Left forelimb (tissue), 1 donor: ENCODE data around the gene MBOAT2.
"Not testable (repeated sequence)": the region's sequence is repeated elsewhere in the genome, so short reads cannot be mapped to it uniquely, and the experiment has no call there.

Source experiments
- DNase-seq: peaks from one replicate; pipeline ENCODE4 v3.0.0-alpha.2; 2018; ENCODE audit warnings: low spot score

MBOAT2 gene

GRCh38 chr2:8896671-8897070, 106.8 kb downstream of the MBOAT2 start:
- DNase-seq: not testable (repeated sequence)

GRCh38 chr2:8895087-8895912, 108.2 kb downstream of the MBOAT2 start:
- not testable (repeated sequence) for DNase-seq

- no peak for DNase-seq
Observed at GRCh38 chr2:8893978-8894820, 109.3 kb downstream of the MBOAT2 start.

GRCh38 chr2:8893474-8893873, 110.0 kb downstream of the MBOAT2 start:
- no peak for DNase-seq

GRCh38 chr2:8892111-8892510, 111.4 kb downstream of the MBOAT2 start:
- no peak for DNase-seq

GRCh38 chr2:8889978-8890377, 113.5 kb downstream of the MBOAT2 start:
- DNase-seq: no peak

GRCh38 chr2:8888963-8889362, 114.5 kb downstream of the MBOAT2 start:
- no peak for DNase-seq

GRCh38 chr2:8886876-8887275, 116.6 kb downstream of the MBOAT2 start:
- DNase-seq: no peak

- DNase-seq: no peak
Observed at GRCh38 chr2:8886202-8886518, 117.3 kb downstream of the MBOAT2 start.

- no peak for DNase-seq
Observed at GRCh38 chr2:8885449-8886201, 117.9 kb downstream of the MBOAT2 start.

GRCh38 chr2:8884812-8885211, 118.7 kb downstream of the MBOAT2 start:
- no peak for DNase-seq

- no peak for DNase-seq
Observed at GRCh38 chr2:8882094-8882493, 121.4 kb downstream of the MBOAT2 start.

GRCh38 chr2:8877894-8878293, 125.6 kb downstream of the MBOAT2 start:
- no peak for DNase-seq

GRCh38 chr2:8877332-8877731, 126.2 kb downstream of the MBOAT2 start:
- no peak for DNase-seq

GRCh38 chr2:8876628-8877027, 126.9 kb downstream of the MBOAT2 start:
- DNase-seq: no peak

GRCh38 chr2:8872821-8873432, 130.6 kb downstream of the MBOAT2 start:
- no peak for DNase-seq

GRCh38 chr2:8870441-8870840, 133.0 kb downstream of the MBOAT2 start:
- DNase-seq: no peak

GRCh38 chr2:8867363-8867762, 136.1 kb downstream of the MBOAT2 start:
- no peak for DNase-seq

GRCh38 chr2:8863331-8863953, 140.0 kb downstream of the MBOAT2 start:
- no peak for DNase-seq

GRCh38 chr2:8862230-8862629, 141.3 kb downstream of the MBOAT2 start:
- no peak for DNase-seq

GRCh38 chr2:8861797-8862196, 141.7 kb downstream of the MBOAT2 start:
- no peak for DNase-seq

GRCh38 chr2:8860239-8860638, 143.2 kb downstream of the MBOAT2 start:
- no peak for DNase-seq
